Vagina (tissue), 2 donors: ENCODE measurements around the gene TMEM86A. TPM values are rescaled to one million over a fixed set of nuclear protein-coding genes. Genes with fewer than 3 reads are reported as not detected.

Experiments
- DNase-seq, 2 donors: peaks; one replicate each; pipeline ENCODE4 v3.0.0-alpha.2; 2017; ENCODE audit errors: extremely low spot score in 2 of 2
- H3K27ac ChIP-seq: fragments of 200-600 bp; sonication (generic); one replicate; pipeline ENCODE4 v1.5.1; 2019
- H3K27me3 ChIP-seq: fragments of 200-600 bp; sonication (generic); one replicate; pipeline ENCODE4 v1.5.1; 2019
- H3K36me3 ChIP-seq, 2 donors: fragments of 200-600 bp; sonication (generic); one replicate each; pipeline ENCODE4 v1.5.1; 2017 to 2019
- H3K4me1 ChIP-seq: fragments of 200-600 bp; sonication (generic); one replicate; pipeline ENCODE4 v1.5.1; 2019
- H3K4me3 ChIP-seq, 2 donors: fragments of 200-600 bp; sonication (generic); 1 replicate in 1 of 2; 2 replicates in 1 of 2; pipeline ENCODE4 v1.5.1; 2016 to 2019
- H3K9me3 ChIP-seq: fragments of 200-600 bp; sonication (generic); one replicate; pipeline ENCODE4 v1.5.1; 2019
- CTCF ChIP-seq, 3 experiments: fragments of 450-650 bp in 2 of 3; fragments of 200-600 bp in 1 of 3; sonication (generic) in 1 of 3; IDR thresholded peaks; one replicate each; pipeline ENCODE4 v1.5.1; 2017 to 2019; ENCODE audit warnings: antibody characterized with exemption in 3 of 3, mild to moderate bottlenecking in 2 of 3, moderate library complexity in 2 of 3
- POLR2A ChIP-seq, 2 donors: fragments of 450-650 bp; IDR thresholded peaks; one replicate each; pipeline ENCODE4 v1.6.1; 2017; ENCODE audit warnings: antibody characterized with exemption in 2 of 2, mild to moderate bottlenecking in 2 of 2, moderate library complexity in 2 of 2
- POLR2AphosphoS5 ChIP-seq, 2 donors: sonication (generic); formaldehyde crosslinking; IDR thresholded peaks; one replicate each; pipeline ENCODE4 v1.9.0; 2017; ENCODE audit warnings: antibody characterized with exemption in 2 of 2, mild to moderate bottlenecking in 2 of 2, low read depth in 1 of 2; ENCODE audit not compliant: insufficient read depth in 1 of 2
- intact Hi-C: fragments of 100-400 bp; cut with DNase I; formaldehyde crosslinking; loops from one replicate; pipeline ENCODE4 v1.15.1; 2023
- total RNA-seq: library from RNA; depleted of rRNA; stranded (reverse); fragments of >200 nt; gene quantifications from one replicate; pipeline ENCODE4 v1.2.3, GENCODE V29; 2016

TMEM86A gene
- total RNA-seq, 1 donor from 2014 or later: 26.8 TPM

- Histone ChIP-seq H3K9me3 (no peaks in the 10 kb centered on the region), H3K27ac (no peak overlapping the region), H3K4me3 (no peak overlapping the region), H3K36me3 (no peaks in the 10 kb centered on the region), H3K4me1 (no peaks in the 10 kb centered on the region), H3K27me3 (no peaks in the 10 kb centered on the region)
- TF ChIP-seq POLR2AphosphoS5 (IDR thresholded peaks at IDR 0.05; ENCODE audit: insufficient read depth in 1 of 2, low read depth in 1 of 2): no peak
- no peak for TF ChIP-seq CTCF (IDR thresholded peaks at IDR 0.05)
- intact Hi-C loops: loop anchor here (10.0 kb wide), 1 partner anchor 615 kb away; no protein-coding TSS in a partner anchor
- no peak for DNase-seq
Observed at GRCh38 chr11:18730020-18730419, 31.4 kb downstream of the TMEM86A start.

DNA sequence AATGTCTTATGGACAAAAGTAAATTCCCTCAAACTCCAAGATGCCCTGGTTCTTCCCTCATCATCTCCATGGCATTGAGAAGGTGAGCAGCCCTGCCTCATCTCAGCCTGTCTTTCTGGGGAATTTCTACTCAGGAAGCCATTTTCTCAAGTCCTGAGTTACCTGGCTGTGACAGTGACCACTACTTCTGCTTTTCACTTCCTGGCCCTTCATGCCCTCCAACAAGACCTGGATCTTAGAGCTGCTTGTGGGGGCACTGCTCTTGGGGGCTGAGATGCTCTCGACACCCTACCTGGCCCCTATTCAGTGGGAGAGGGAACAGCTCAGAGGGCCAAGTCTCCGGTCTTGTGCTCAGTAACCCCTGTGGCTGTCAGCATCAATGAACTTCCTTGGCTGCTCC is 32.9 kb downstream of the TMEM86A start:
- H3K27me3 ChIP-seq: no peaks in the 10 kb centered on the region
- no peaks in the 10 kb centered on the region for H3K9me3 ChIP-seq
- H3K36me3 ChIP-seq: no peaks in the 10 kb centered on the region
- DNase-seq: no peak
- intact Hi-C loops: loop anchor here (10.0 kb wide), 1 partner anchor 617 kb away; no protein-coding TSS in a partner anchor
- no peak overlapping the region for H3K4me3 ChIP-seq
- no peaks in the 10 kb centered on the region for H3K4me1 ChIP-seq
- H3K27ac ChIP-seq: no peak overlapping the region
- TF ChIP-seq POLR2A (IDR thresholded peaks at IDR 0.05): no peak
- TF ChIP-seq CTCF (IDR thresholded peaks at IDR 0.05): no peak
- TF ChIP-seq POLR2AphosphoS5 (IDR thresholded peaks at IDR 0.05; ENCODE audit: insufficient read depth in 1 of 2, low read depth in 1 of 2): no peak

DNA sequence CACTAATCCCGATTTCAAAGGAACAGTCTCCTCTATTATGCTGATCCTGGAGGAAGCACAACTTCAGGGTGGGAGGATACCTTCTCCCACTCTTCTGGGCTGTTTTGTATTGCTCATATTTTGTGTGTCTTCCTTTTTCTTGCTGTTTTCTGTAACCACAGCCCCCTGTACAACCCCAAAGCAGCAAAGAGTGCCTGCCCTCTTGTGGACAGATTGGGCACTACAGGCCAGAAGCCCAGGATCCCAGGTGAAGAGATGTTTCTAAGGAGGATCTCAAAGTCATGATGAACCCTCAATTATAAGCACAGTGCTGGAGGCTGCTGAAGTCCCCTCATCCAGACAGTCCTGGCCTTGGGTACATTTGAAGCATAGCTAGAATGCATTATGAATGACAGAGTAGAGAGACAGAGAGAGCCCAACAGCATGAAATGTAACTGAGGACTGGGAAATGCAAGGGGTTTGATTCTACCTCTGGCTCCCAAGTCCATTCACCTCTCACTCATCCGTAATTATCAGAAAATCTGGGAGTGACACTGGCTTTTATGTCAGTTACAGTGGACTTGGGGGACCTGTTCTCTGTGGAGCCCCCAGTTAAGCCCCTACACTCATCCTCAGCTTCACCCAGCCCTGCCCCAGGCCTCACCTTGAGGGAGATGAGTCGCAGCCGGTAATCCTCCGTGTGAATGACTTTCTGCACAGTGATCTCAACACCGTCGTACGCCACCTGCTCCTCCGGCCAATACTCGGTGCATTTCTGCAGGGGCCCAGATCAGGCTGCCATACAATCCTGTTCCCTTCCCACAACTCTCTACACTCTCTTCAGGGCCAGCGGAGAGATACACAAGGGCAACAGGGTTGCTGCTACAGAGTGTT is 33.6 kb downstream of the TMEM86A start:
- DNase-seq: no peak
- H3K27me3 ChIP-seq: no peaks in the 10 kb centered on the region
- intact Hi-C loops: loop anchor here (10.0 kb wide), 1 partner anchor 617 kb away; no protein-coding TSS in a partner anchor
- TF ChIP-seq POLR2A (IDR thresholded peaks at IDR 0.05) (no peak), CTCF (IDR thresholded peaks at IDR 0.05) (peak; percentile 79 to 90 (median 84))
- H3K9me3 ChIP-seq: no peaks in the 10 kb centered on the region
- no peak overlapping the region for H3K27ac ChIP-seq
- no peaks in the 10 kb centered on the region for H3K4me1 ChIP-seq
- no peak overlapping the region for H3K4me3 ChIP-seq
- H3K36me3 ChIP-seq: no peaks in the 10 kb centered on the region

GRCh38 chr11:18733202-18733601 is 34.6 kb downstream of the TMEM86A start:
- no peaks in the 10 kb centered on the region for H3K9me3 ChIP-seq
- intact Hi-C loops: loop anchor here (10.0 kb wide), 1 partner anchor 618 kb away; no protein-coding TSS in a partner anchor

More at GRCh38 chr11:18733202-18733601, 34.6 kb downstream of the TMEM86A start:
- H3K4me3 ChIP-seq: no peak overlapping the region
- H3K27ac ChIP-seq: no peak overlapping the region
- no peaks in the 10 kb centered on the region for H3K27me3 ChIP-seq
- no peaks in the 10 kb centered on the region for H3K4me1 ChIP-seq
- no peaks in the 10 kb centered on the region for H3K36me3 ChIP-seq
- TF ChIP-seq CTCF (IDR thresholded peaks at IDR 0.05): no peak
- TF ChIP-seq POLR2A (IDR thresholded peaks at IDR 0.05): no peak
- no peak for TF ChIP-seq POLR2AphosphoS5 (IDR thresholded peaks at IDR 0.05; ENCODE audit: insufficient read depth in 1 of 2, low read depth in 1 of 2)
- no peak for DNase-seq
